Esophagus squamous epithelium (tissue), 5 donors: ENCODE measurements around the gene VIPR2. TPM values are rescaled to one million over a fixed set of nuclear protein-coding genes. Genes with fewer than 3 reads are reported as not detected.

Experiments
- DNase-seq: peaks from one replicate; lab custom pipeline; 2025; lab: John Stamatoyannopoulos, UW
- H3K27ac ChIP-seq, 4 donors: fragments of 200-600 bp; sonication (generic); one replicate each; pipeline ENCODE4 v1.5.1; 2016 to 2019; ENCODE audit warnings: mild to moderate bottlenecking in 1 of 4
- H3K27me3 ChIP-seq, 4 donors: fragments of 200-600 bp; sonication (generic); 1 replicate in 3 of 4; 2 replicates in 1 of 4; pipeline versions ENCODE4 v1.5.1 to v1.6.0; 2017 to 2021; ENCODE audit warnings: antibody characterized with exemption in 1 of 4
- H3K36me3 ChIP-seq, 3 donors: fragments of 200-600 bp; sonication (generic); one replicate each; pipeline ENCODE4 v1.5.1; 2016 to 2019
- H3K4me1 ChIP-seq, 3 donors: fragments of 200-600 bp; sonication (generic); one replicate each; pipeline ENCODE4 v1.5.1; 2017 to 2019
- H3K4me3 ChIP-seq, 4 donors: fragments of 200-600 bp; sonication (generic); 1 replicate in 3 of 4; 2 replicates in 1 of 4; pipeline ENCODE4 v1.5.1; 2016 to 2019; ENCODE audit warnings: mild to moderate bottlenecking in 2 of 4, moderate library complexity in 1 of 4
- H3K9me3 ChIP-seq, 3 donors: fragments of 200-600 bp; sonication (generic); one replicate each; pipeline ENCODE4 v1.5.1; 2016 to 2019
- POLR2A ChIP-seq, 4 donors: fragments of 450-650 bp; IDR thresholded peaks; one replicate each; pipeline ENCODE4 v1.6.1; 2017; ENCODE audit warnings: antibody characterized with exemption in 4 of 4, mild to moderate bottlenecking in 4 of 4, moderate library complexity in 3 of 4
- WGBS, 2 donors: methylation state at CpG; one replicate each; pipeline ENCODE4 v1.1.5; 2018; 5-methylcytosine and 5-hydroxymethylcytosine counted together
- intact Hi-C: fragments of 100-400 bp; cut with DNase I; formaldehyde crosslinking; loops from one replicate; pipeline ENCODE4 v1.15.0; 2022
- total RNA-seq, 4 donors: library from RNA; depleted of rRNA; stranded (reverse); fragments of >200 nt; gene quantifications; one replicate each; pipeline ENCODE4 v1.1.0, GENCODE V29; 2016
- TF ChIP-seq, protein P1 (sequence below), 6 experiments: fragments of 450-650 bp in 4 of 6; fragments of 200-600 bp in 2 of 6; sonication (generic) in 2 of 6; IDR thresholded peaks; one replicate each; pipeline ENCODE4 v1.5.1; 2016 to 2019; ENCODE audit warnings: antibody characterized with exemption in 6 of 6, mild to moderate bottlenecking in 4 of 6, moderate library complexity in 4 of 6
- donor health status: DM: yes; HTN: yes; CAD: no.

VIPR2 gene
- total RNA-seq, 4 donors from 2014 or later: 0.18 to 2.1 (median 0.40) TPM

GRCh38 chr7:159028508-159029401 lies 115.9 kb downstream of the VIPR2 start:
- peaks cover 0 to 38% (median 5%) of the 10 kb centered on the region in 3 donors for H3K4me1 ChIP-seq
- no peak overlapping the region for H3K4me3 ChIP-seq
- TF ChIP-seq, protein P1, sequence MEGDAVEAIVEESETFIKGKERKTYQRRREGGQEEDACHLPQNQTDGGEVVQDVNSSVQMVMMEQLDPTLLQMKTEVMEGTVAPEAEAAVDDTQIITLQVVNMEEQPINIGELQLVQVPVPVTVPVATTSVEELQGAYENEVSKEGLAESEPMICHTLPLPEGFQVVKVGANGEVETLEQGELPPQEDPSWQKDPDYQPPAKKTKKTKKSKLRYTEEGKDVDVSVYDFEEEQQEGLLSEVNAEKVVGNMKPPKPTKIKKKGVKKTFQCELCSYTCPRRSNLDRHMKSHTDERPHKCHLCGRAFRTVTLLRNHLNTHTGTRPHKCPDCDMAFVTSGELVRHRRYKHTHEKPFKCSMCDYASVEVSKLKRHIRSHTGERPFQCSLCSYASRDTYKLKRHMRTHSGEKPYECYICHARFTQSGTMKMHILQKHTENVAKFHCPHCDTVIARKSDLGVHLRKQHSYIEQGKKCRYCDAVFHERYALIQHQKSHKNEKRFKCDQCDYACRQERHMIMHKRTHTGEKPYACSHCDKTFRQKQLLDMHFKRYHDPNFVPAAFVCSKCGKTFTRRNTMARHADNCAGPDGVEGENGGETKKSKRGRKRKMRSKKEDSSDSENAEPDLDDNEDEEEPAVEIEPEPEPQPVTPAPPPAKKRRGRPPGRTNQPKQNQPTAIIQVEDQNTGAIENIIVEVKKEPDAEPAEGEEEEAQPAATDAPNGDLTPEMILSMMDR (IDR thresholded peaks at IDR 0.05): no peak
- TF ChIP-seq POLR2A (IDR thresholded peaks at IDR 0.05): no peak
- peaks cover 0 to 43% (median 0%) of the 10 kb centered on the region in 4 donors for H3K27me3 ChIP-seq
- no peaks in the 10 kb centered on the region for H3K9me3 ChIP-seq
- H3K27ac ChIP-seq: no peak overlapping the region
- no peak for DNase-seq
- intact Hi-C loops: no loop called here
- no peaks in the 10 kb centered on the region for H3K36me3 ChIP-seq
- 84 to 88% methylated on average over 10 to 11 of the region's 26 CpGs for WGBS, 2 donors

DNA sequence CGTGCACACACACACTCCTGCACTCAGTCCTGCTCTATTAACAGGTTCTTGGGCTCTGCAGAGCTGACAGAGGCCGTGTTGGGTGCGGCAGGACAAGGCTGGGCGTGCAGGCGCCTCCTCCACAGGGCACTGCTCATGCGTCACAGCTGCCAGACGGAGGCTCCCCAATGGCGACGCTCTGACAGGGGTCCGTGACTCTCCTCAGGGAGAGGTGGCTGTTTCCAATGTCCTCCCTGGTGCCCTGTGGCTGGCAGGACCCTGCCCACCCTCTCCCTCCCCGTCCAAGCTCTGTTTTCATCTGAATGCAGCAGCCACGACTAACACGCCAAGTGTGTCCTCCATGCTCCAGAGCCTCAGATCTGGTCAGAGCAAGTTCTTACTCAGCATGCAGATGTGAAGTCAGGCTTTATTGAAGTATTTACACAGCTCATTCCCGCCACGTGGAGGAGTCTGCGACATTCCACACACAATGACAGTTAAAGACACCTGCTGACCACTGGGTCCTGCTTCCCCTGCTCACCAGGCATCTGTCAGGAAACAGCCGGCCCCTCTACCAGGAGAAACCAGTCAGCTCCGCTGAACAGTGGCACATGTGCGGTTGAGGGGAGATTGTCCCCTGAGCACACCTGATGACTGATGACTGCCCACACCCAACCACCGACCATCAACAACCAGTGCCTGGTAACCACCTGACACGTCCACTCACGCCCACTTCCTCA lies 116.7 kb downstream of the VIPR2 start:
- Histone ChIP-seq H3K27me3 (peaks cover 0 to 46% (median 0%) of the 10 kb centered on the region in 4 donors), H3K4me3 (peak overlapping the region; percentile 26 to 56 (median 39)), H3K36me3 (no peaks in the 10 kb centered on the region), H3K9me3 (no peaks in the 10 kb centered on the region), H3K27ac (peak overlapping the region; percentile 7 to 68 (median 54)), H3K4me1 (peaks cover 0 to 38% (median 5%) of the 10 kb centered on the region in 3 donors)
- no peak for TF ChIP-seq POLR2A (IDR thresholded peaks at IDR 0.05)
- TF ChIP-seq, protein P1 (IDR thresholded peaks at IDR 0.05): no peak
- intact Hi-C loops: no loop called here
- WGBS, 2 donors: 61 to 64% methylated on average over 9 to 16 of the region's 22 CpGs
- DNase-seq: no peak

DNA sequence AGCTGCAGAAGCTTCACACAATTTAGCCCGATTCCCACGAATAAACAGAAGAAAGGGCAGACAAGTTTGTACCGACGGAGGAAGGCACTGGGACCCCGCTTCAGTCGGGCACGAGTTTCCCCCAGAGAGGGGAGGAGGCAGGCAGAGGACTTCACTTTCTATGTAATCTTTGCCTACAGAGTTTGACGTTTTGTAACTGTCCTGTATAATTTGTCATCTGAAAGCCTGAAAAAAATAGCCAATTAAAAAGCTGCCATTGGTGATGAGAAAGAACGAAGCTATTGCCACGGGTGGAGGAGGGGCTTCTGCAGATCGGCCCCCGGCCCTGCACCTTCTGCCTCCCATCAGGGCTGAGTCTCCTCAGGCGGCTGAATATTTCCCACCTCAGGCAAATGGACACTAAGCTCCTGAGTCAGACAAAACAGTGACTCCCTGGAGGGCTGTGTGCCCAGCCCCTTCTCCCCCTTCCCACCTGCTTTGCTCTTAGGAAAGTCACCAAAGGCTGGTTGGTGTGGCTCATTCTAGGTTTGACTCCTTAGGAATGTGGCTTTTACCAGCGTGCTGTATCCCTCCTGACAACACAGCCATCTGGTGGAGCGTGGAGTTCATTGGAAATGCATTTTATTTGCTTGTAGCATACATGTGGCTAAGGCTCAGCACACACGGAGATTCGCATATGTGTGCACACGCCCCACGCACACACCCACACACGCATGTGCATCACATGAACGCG lies 117.4 kb downstream of the VIPR2 start:
- H3K4me3 ChIP-seq: peak overlapping the region in 3 of 4 donors; percentile 36 to 56 (median 42)
- peak overlapping the region in 3 of 4 donors; percentile 7 to 68 (median 59) for H3K27ac ChIP-seq
- H3K9me3 ChIP-seq: no peaks in the 10 kb centered on the region
- H3K4me1 ChIP-seq: peaks cover 0 to 34% (median 5%) of the 10 kb centered on the region in 3 donors
- TF ChIP-seq, protein P1 (IDR thresholded peaks at IDR 0.05): no peak
- no peak for DNase-seq
- peaks cover 0 to 46% (median 0%) of the 10 kb centered on the region in 4 donors for H3K27me3 ChIP-seq
- no peaks in the 10 kb centered on the region for H3K36me3 ChIP-seq
- WGBS, 2 donors: 48 to 51% methylated on average over 17 to 21 of the region's 22 CpGs
- intact Hi-C loops: no loop called here

DNA sequence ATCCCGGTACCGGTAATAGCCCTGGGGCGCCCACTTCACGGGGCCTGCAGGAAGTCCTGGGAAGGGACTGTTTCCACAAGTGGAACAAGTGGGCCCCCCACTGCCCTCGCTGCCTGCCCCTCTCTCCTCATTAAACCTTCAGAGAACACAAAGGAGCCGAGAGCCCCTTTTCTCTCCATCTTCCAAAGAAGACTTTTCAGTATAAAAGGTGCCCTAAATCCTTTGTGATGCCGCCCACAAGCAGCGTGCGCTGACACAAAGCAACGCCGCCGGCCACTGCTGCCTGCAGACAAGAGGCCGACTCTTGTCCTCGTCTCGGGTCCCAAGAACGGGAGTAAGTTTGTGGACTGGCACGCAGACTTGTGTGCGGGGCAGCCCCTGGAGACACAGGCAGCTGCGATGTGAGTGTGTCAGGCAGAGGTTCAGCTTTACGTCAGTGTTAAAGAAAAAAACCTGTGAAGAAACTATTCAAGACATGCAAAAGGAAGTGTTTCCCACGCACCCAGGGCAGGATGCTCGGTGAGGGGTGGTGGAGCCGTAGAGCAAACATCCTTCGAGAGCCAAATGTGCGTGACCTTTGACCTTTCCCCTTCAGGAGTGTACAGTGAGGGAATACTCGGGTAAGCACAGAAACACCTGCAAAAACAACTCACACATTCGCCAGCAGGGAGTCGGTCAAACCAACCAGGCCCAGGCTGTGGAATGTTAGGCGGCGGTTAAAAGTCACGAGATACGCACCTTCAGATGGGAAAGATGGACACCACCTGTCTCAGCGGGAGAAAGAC lies 118.2 kb downstream of the VIPR2 start:
- WGBS, 2 donors: 71 to 76% methylated on average over 17 to 33 of the region's 33 CpGs
- TF ChIP-seq, protein P1 (IDR thresholded peaks at IDR 0.05): no peak
- no peak for TF ChIP-seq POLR2A (IDR thresholded peaks at IDR 0.05)
- intact Hi-C loops: no loop called here
- H3K9me3 ChIP-seq: no peaks in the 10 kb centered on the region
- H3K27me3 ChIP-seq: peaks cover 0 to 46% (median 0%) of the 10 kb centered on the region in 4 donors
- no peak for DNase-seq
- H3K36me3 ChIP-seq: no peaks in the 10 kb centered on the region
- H3K27ac ChIP-seq: no peak overlapping the region
- peaks cover 0 to 28% (median 5%) of the 10 kb centered on the region in 3 donors for H3K4me1 ChIP-seq
- no peak overlapping the region for H3K4me3 ChIP-seq
